ENCODE measurements around the gene TF.

DNA sequence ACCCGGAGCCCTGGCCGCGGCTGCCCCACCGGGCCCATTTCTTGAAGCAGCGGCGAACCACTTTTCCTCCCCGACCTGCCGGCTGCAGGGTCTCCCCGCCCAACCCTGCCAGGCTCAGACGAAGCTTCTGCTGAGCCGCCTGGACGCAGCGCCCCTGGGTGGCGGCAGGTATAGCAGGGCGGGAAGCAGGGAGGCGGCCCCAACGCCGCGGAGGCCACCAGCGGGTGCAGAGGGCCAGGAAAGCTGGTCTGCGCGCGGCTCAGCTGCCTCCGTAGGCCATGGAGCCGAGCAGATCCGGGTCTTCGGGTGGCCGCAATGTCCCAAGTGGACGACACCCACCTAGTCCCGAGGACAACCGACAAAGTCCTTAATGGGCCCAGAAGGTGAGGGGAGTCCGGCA lies 37.6 kb downstream of the TF start:
- TF ChIP-seq, protein P1, sequence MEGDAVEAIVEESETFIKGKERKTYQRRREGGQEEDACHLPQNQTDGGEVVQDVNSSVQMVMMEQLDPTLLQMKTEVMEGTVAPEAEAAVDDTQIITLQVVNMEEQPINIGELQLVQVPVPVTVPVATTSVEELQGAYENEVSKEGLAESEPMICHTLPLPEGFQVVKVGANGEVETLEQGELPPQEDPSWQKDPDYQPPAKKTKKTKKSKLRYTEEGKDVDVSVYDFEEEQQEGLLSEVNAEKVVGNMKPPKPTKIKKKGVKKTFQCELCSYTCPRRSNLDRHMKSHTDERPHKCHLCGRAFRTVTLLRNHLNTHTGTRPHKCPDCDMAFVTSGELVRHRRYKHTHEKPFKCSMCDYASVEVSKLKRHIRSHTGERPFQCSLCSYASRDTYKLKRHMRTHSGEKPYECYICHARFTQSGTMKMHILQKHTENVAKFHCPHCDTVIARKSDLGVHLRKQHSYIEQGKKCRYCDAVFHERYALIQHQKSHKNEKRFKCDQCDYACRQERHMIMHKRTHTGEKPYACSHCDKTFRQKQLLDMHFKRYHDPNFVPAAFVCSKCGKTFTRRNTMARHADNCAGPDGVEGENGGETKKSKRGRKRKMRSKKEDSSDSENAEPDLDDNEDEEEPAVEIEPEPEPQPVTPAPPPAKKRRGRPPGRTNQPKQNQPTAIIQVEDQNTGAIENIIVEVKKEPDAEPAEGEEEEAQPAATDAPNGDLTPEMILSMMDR (IDR thresholded peaks at IDR 0.05; ENCODE audit: insufficient read depth, low read depth, low read length), result no peak
- no peak for TF ChIP-seq EZH2 (IDR thresholded peaks at IDR 0.05; ENCODE audit: insufficient read depth, low read length)

Data from astrocyte (in vitro differentiated cells and primary cell).